ENCODE measurements around the gene PRDM5. TPM values are rescaled to one million over a fixed set of nuclear protein-coding genes. Genes with fewer than 3 reads are reported as not detected.
A peak's percentile ranks its signal among the peaks of the same experiment; 100 is the strongest.

The PRDM5 gene
- under 1 TPM in 1 of 2 experiments, not detected in 1; 0.23 TPM for total RNA-seq

DNA sequence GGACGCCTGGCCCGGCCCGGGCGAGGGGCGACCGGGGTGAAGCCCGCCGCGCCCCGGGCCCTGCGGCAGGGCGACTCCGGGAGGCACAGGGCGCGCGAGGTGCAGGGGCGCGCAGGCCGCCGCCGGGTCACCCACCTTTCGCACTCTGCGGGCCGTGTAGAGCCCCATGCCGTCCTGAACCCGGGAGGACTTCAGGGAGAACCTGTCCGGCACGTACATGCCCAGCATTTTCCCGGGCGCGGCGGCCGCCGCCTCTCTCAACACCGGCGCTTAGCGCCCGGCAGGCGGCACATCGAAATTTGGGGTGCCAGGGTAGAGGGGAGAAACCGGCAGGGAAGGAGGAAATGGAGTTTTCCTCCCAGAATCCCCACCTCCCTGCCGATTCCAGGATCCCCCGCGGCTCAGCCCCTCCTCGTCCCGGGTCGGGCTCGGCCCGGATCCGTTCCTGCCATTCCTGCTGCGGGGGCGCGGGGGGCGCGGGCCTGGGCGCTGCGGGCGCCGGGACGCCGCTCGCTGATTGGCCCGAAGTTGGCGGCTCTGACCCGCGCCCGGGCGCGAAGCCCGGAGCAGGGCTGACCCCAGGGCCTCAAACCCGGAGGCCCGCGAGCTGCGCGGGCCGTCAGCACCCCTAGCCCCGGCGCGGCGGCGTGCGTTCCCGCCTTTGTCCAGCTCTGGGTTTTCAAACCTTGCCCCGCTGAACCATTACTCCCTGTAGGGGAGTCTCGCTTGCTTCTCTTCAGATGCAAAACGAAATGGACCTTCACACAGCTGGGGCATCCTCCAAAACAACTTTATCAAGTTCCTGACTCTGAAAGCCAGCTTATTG is at the start of gene PRDM5:
Gene PRDM5 (minus strand): TSS at position 346 of the 826 bp plus-strand sequence. CDS start 118 bp downstream, at position 228.
- POLR2A ChIA-PET: no interaction called here
- DNase-seq: peak; percentile 21

GRCh38 chr4:120971884-120972283 is 49.4 kb upstream of the PRDM5 start:
- CTCF ChIA-PET: no interaction called here
- Mint-ChIP-seq H3K4me1 (no peaks in the 10 kb centered on the region), H3K4me3 (no peak overlapping the region), H3K27me3 (peaks cover 4% of the 10 kb centered on the region), H3K27ac (no peak overlapping the region), H3K9me3 (no peaks in the 10 kb centered on the region), H3K36me3 (ENCODE audit: low read depth) (no peaks in the 10 kb centered on the region)
- no peak for DNase-seq
- POLR2A ChIA-PET: no interaction called here

More for the DNA sequence above, at the start of gene PRDM5:
- H3K27me3 Mint-ChIP-seq: peaks cover 51% of the 10 kb centered on the region
- no peak within 1 kb of the TSS for H3K27ac Mint-ChIP-seq
- H3K4me3 Mint-ChIP-seq: peak within 1 kb of the TSS; percentile 70
- CTCF ChIA-PET: interaction anchor here (1.1 kb wide), 1 partner anchor 127 kb away, joined by 3 read pairs; no protein-coding TSS in a partner anchor
- H3K9me3 Mint-ChIP-seq: no peaks in the 10 kb centered on the region
- peaks cover 9% of the 10 kb centered on the region for H3K4me1 Mint-ChIP-seq
- peaks cover 5% of the 10 kb centered on the region for H3K36me3 Mint-ChIP-seq (ENCODE audit: low read depth)

DNA sequence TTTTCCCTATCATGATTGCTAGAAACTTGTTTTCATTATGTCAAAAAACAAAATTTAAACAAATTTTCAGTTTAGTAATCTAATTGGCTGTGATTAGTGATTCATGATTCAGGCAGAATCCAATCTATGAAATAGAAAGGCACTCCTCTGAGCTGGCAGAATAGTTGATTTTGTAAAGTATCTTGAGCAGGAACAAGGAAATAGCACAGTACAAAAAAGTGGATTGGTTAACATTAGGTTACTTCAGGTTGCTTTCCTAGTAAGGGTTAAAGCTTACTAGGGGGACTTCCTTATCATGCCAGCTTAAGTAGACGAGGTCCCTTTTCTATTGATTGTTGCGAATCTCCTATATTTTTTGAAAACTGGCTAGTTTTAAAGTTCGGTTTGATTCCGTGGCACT is 43.4 kb upstream of the PRDM5 start:
- Mint-ChIP-seq H3K4me3 (no peak overlapping the region), H3K9me3 (no peaks in the 10 kb centered on the region), H3K36me3 (ENCODE audit: low read depth) (no peaks in the 10 kb centered on the region), H3K27me3 (peaks cover 17% of the 10 kb centered on the region), H3K4me1 (no peaks in the 10 kb centered on the region), H3K27ac (no peak overlapping the region)
- ChIA-PET POLR2A (no interaction called here), CTCF (no interaction called here)
- no peak for DNase-seq

- Mint-ChIP-seq H3K9me3 (no peaks in the 10 kb centered on the region), H3K27me3 (peaks cover 17% of the 10 kb centered on the region), H3K27ac (no peak overlapping the region), H3K4me1 (no peaks in the 10 kb centered on the region), H3K4me3 (no peak overlapping the region), H3K36me3 (ENCODE audit: low read depth) (no peaks in the 10 kb centered on the region)
- no peak for DNase-seq
- CTCF ChIA-PET: interaction anchor here (1.1 kb wide), 1 partner anchor 13 kb away, joined by 4 read pairs; no protein-coding TSS in a partner anchor
- POLR2A ChIA-PET: no interaction called here
Measured at GRCh38 chr4:120964596-120964995, 42.1 kb upstream of the PRDM5 start.

- H3K4me3 Mint-ChIP-seq: no peak overlapping the region
- ChIA-PET CTCF (no interaction called here), POLR2A (no interaction called here)
- H3K36me3 Mint-ChIP-seq (ENCODE audit: low read depth): no peaks in the 10 kb centered on the region
- H3K27me3 Mint-ChIP-seq: peaks cover 16% of the 10 kb centered on the region
- no peaks in the 10 kb centered on the region for H3K4me1 Mint-ChIP-seq
- DNase-seq: no peak
- H3K27ac Mint-ChIP-seq: no peak overlapping the region
- H3K9me3 Mint-ChIP-seq: no peaks in the 10 kb centered on the region
Measured at GRCh38 chr4:120963449-120963848, 40.9 kb upstream of the PRDM5 start.

GRCh38 chr4:120960656-120961267 is 38.2 kb upstream of the PRDM5 start:
- H3K27ac Mint-ChIP-seq: no peak overlapping the region
- ChIA-PET POLR2A (no interaction called here), CTCF (no interaction called here)
- no peaks in the 10 kb centered on the region for H3K36me3 Mint-ChIP-seq (ENCODE audit: low read depth)
- no peaks in the 10 kb centered on the region for H3K9me3 Mint-ChIP-seq
- no peak for DNase-seq
- H3K27me3 Mint-ChIP-seq: peaks cover 18% of the 10 kb centered on the region
- no peak overlapping the region for H3K4me3 Mint-ChIP-seq
- no peaks in the 10 kb centered on the region for H3K4me1 Mint-ChIP-seq

- Mint-ChIP-seq H3K4me1 (no peaks in the 10 kb centered on the region), H3K9me3 (peaks cover 14% of the 10 kb centered on the region), H3K4me3 (no peak overlapping the region), H3K36me3 (ENCODE audit: low read depth) (no peaks in the 10 kb centered on the region), H3K27me3 (peaks cover 14% of the 10 kb centered on the region), H3K27ac (no peak overlapping the region)
- ChIA-PET POLR2A (no interaction called here), CTCF (no interaction called here)
- no peak for DNase-seq
Measured at GRCh38 chr4:120948382-120948781, 25.9 kb upstream of the PRDM5 start.

DNA sequence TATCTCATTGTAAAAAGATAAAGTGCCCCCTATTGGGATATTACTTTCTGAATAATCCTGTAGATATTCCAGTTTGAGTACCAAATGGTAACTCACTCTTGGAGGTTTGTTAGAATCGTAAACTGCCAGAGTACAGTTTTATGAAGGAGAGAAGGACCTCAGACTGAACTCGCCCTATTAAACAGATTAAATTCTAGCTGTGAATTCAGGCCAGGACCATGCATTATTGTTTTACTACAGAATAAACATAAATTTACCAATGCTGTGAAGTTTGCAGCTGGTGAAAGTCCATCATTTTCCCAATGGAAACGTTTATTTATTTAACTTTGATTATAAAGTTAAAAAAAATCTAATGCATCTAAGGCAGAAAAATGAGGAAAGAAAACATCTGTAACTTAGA is 20.2 kb upstream of the PRDM5 start:
- ChIA-PET CTCF (no interaction called here), POLR2A (no interaction called here)
- Mint-ChIP-seq H3K36me3 (ENCODE audit: low read depth) (no peaks in the 10 kb centered on the region), H3K4me3 (no peak overlapping the region), H3K9me3 (peaks cover 8% of the 10 kb centered on the region), H3K27ac (no peak overlapping the region), H3K27me3 (peaks cover 14% of the 10 kb centered on the region), H3K4me1 (no peaks in the 10 kb centered on the region)
- DNase-seq: no peak

- CTCF ChIA-PET: no interaction called here
- H3K27ac Mint-ChIP-seq: no peak overlapping the region
Measured at GRCh38 chr4:120940547-120940946, 18.0 kb upstream of the PRDM5 start.

DNA sequence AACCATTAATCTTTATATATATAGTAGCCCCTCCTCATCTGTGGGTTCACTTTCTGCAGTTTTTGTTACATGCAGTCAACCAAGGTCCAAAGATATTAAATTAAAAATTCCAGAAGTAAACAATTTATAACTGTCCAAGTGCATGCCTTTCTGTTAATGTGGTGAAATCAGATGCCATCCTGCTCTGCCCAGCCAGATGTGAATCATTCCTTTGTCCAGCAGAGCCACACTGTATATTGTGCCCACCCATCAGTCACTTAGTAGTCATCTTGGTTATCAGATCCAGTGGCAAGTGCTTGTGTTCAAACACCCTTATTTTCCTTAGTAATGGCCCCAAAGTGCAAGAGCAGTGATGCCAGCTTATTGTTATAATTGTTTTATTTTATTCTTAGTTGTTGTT is 17.2 kb upstream of the PRDM5 start:
- CTCF ChIA-PET: no interaction called here
- POLR2A ChIA-PET: no interaction called here
- no peak for DNase-seq
- peaks cover 10% of the 10 kb centered on the region for H3K27me3 Mint-ChIP-seq
- H3K4me1 Mint-ChIP-seq: no peaks in the 10 kb centered on the region
- H3K27ac Mint-ChIP-seq: no peak overlapping the region
- H3K4me3 Mint-ChIP-seq: no peak overlapping the region
- H3K36me3 Mint-ChIP-seq (ENCODE audit: low read depth): no peaks in the 10 kb centered on the region
- H3K9me3 Mint-ChIP-seq: no peaks in the 10 kb centered on the region

More at GRCh38 chr4:120940547-120940946, 18.0 kb upstream of the PRDM5 start:
- DNase-seq: no peak
- Mint-ChIP-seq H3K36me3 (ENCODE audit: low read depth) (no peaks in the 10 kb centered on the region), H3K27me3 (peaks cover 8% of the 10 kb centered on the region), H3K4me1 (no peaks in the 10 kb centered on the region), H3K4me3 (no peak overlapping the region), H3K9me3 (no peaks in the 10 kb centered on the region)
- POLR2A ChIA-PET: no interaction called here

DNA sequence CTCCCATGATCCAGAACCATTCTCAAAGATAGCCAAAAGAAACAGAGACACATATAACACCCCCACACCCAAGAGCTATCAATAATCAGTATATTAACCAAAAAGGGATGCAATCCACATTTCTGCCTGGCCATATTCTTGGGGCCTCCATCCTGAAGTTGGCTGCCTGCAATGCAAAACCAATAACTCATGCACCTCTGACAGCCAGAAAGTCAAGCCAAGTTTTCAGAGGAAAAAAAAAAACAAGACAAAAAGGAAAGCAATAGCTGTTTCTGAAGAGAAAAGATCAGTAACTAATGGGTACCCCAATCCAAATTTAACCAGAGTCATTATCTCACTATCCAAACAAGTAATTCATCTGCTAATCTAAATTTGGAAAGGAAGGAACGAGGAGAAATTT is 7.3 kb upstream of the PRDM5 start:
- no peak for DNase-seq
- Mint-ChIP-seq H3K9me3 (no peaks in the 10 kb centered on the region), H3K4me3 (no peak overlapping the region), H3K4me1 (no peaks in the 10 kb centered on the region), H3K27me3 (peaks cover 28% of the 10 kb centered on the region), H3K36me3 (ENCODE audit: low read depth) (no peaks in the 10 kb centered on the region), H3K27ac (no peak overlapping the region)
- ChIA-PET POLR2A (no interaction called here), CTCF (no interaction called here)

- no peak for DNase-seq
- no peaks in the 10 kb centered on the region for H3K36me3 Mint-ChIP-seq (ENCODE audit: low read depth)
- peaks cover 3% of the 10 kb centered on the region for H3K4me1 Mint-ChIP-seq
- no peaks in the 10 kb centered on the region for H3K9me3 Mint-ChIP-seq
- ChIA-PET POLR2A (no interaction called here), CTCF (no interaction called here)
- H3K4me3 Mint-ChIP-seq: no peak overlapping the region
- no peak overlapping the region for H3K27ac Mint-ChIP-seq
- H3K27me3 Mint-ChIP-seq: peaks cover 37% of the 10 kb centered on the region
Measured at GRCh38 chr4:120927801-120928409, 5.4 kb upstream of the PRDM5 start.

- peaks cover 5% of the 10 kb centered on the region for H3K36me3 Mint-ChIP-seq (ENCODE audit: low read depth)
- H3K27ac Mint-ChIP-seq: no peak overlapping the region
- no peaks in the 10 kb centered on the region for H3K9me3 Mint-ChIP-seq
- no peak for DNase-seq
- ChIA-PET CTCF (no interaction called here), POLR2A (no interaction called here)
- H3K4me3 Mint-ChIP-seq: no peak overlapping the region
- H3K27me3 Mint-ChIP-seq: peaks cover 43% of the 10 kb centered on the region
- H3K4me1 Mint-ChIP-seq: peaks cover 9% of the 10 kb centered on the region
Measured at GRCh38 chr4:120926358-120927025, 4.0 kb upstream of the PRDM5 start.

Measured in activated CD4-positive, alpha-beta memory T cell treated with anti-CD3 and anti-CD28 coated beads, Interleukin-2, amount 10 ng/mL, durations not matched to agents 7 days and 5 days (primary cell).